ENCODE results near the gene ASXL2.

Gene ASXL2

GRCh38 chr2:25797620-25798488 lies 80.4 kb downstream of the ASXL2 start:
- DNase-seq: no peak

- peak; percentile 58 for DNase-seq
Measured at GRCh38 chr2:25794544-25795276, 83.6 kb downstream of the ASXL2 start.

GRCh38 chr2:25790074-25790790 lies 88.1 kb downstream of the ASXL2 start:
- DNase-seq: no peak

- DNase-seq: peak; percentile 15
Measured at GRCh38 chr2:25788457-25788856, 89.8 kb downstream of the ASXL2 start.

- no peak for DNase-seq
Measured at GRCh38 chr2:25787020-25787419, 91.3 kb downstream of the ASXL2 start.

- no peak for DNase-seq
Measured at GRCh38 chr2:25784404-25784803, 93.9 kb downstream of the ASXL2 start.

GRCh38 chr2:25777077-25777476 lies 101.2 kb downstream of the ASXL2 start:
- no peak for DNase-seq

- no peak for DNase-seq
Measured at GRCh38 chr2:25772078-25772477, 106.2 kb downstream of the ASXL2 start.

- DNase-seq: no peak
Measured at GRCh38 chr2:25763575-25763974, 114.7 kb downstream of the ASXL2 start.

GRCh38 chr2:25760297-25760696 lies 118.0 kb downstream of the ASXL2 start:
- DNase-seq: no peak

GRCh38 chr2:25758348-25758747 lies 119.9 kb downstream of the ASXL2 start:
- DNase-seq: no peak

- no peak for DNase-seq
Measured at GRCh38 chr2:25757906-25758305, 120.4 kb downstream of the ASXL2 start.

GRCh38 chr2:25756536-25756935 lies 121.8 kb downstream of the ASXL2 start:
- DNase-seq: peak; percentile 72

GRCh38 chr2:25749676-25750075 lies 128.6 kb downstream of the ASXL2 start:
- no peak for DNase-seq

- DNase-seq: no peak
Measured at GRCh38 chr2:25744055-25744454, 134.2 kb downstream of the ASXL2 start.

GRCh38 chr2:25743132-25743830 lies 135.0 kb downstream of the ASXL2 start:
- DNase-seq: peak; percentile 63

- DNase-seq: no peak
Measured at GRCh38 chr2:25742501-25742900, 135.8 kb downstream of the ASXL2 start.

GRCh38 chr2:25740810-25741381 lies 137.4 kb downstream of the ASXL2 start:
- DNase-seq: peak; percentile 64

GRCh38 chr2:25738383-25739343 lies 139.6 kb downstream of the ASXL2 start:
- DNase-seq: no peak

- no peak for DNase-seq
Measured at GRCh38 chr2:25736899-25737515, 141.3 kb downstream of the ASXL2 start.

- no peak for DNase-seq
Measured at GRCh38 chr2:25735835-25736234, 142.5 kb downstream of the ASXL2 start.

Measured in hematopoietic multipotent progenitor cell treated with erythropoietin and hydrocortisone succinate and interleukin-3 and kit ligand, for 4 days (in vitro differentiated cells).